HG02852 (cell line): ENCODE data around the gene MRPL57.
"Not testable (repeated sequence)": the region's sequence is repeated elsewhere in the genome, so short reads cannot be mapped to it uniquely, and the experiment has no call there.

Source experiments
- ATAC-seq: cut with Tn5 transposase; IDR thresholded peaks from one replicate; pipeline ENCODE4 v1.9.1; 2021; ENCODE audit warnings: mild to moderate bottlenecking, moderate library complexity; ENCODE audit not compliant: unreplicated experiment

Gene MRPL57

DNA sequence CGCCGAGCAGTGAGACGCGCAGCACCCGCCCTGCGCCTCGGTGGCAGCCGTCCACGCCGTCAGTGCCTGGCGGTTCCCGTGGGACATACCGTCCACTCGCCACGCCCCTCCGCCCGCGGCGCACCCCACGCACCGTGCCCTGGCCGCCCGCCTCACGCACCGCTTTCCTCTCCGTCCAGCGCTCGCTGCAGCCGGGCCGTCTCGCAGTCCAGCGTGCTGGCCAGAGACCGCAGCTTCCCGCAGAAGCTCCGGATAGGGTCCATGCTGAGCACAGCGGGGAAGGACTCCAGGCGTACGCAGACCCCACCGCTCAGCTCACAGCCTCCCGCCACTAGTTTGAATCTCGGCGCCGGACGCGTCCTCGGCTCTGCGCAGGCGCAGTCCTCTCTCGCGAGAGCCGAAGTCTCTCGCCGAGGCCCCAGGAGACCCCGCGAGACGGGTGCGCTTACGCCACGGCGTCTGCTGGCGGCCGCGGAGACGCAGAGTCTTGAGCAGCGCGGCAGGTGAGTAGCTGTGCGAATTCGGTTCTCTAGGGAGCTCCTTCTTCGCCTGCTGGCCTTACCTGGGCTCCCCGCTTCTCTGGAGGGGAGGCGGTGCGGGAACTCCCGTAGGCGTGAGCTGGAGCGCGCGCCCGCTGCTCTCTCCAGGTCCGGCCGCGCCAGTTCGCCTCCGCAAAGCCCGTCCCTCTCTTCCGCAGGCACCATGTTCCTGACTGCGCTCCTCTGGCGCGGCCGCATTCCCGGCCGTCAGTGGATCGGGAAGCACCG lies at the start of gene MRPL57, which contains the start of gene SKA3:
TSS of gene MRPL57 (plus strand) at position 444 of the 767 bp plus-strand sequence. CDS start at position 703, 259 bp downstream.
TSS of gene SKA3 (minus strand) at position 338 of the 767 bp plus-strand sequence. CDS start at position 263, 75 bp downstream.
- peak; percentile 90 for ATAC-seq

DNA sequence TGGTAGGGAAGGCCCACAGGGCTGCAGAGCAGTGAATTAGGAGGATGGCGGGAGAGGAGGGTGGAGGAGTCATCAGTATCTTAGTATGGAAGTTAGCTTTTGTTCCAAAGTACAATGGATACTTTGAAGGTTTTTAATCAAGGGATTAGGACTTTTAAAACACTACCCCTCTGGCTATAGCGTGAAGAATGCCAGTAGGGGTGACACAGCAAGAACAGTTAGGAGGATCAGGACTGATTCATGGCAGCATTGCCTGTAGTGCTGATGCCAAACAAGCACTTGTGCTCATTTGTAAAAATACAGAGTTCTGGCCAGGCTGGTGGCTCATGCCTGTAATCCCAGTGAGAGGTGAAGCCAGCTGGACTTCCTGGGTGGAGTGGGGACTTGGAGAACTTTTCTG lies 46.3 kb upstream of the MRPL57 start:
- ATAC-seq, result no peak

DNA sequence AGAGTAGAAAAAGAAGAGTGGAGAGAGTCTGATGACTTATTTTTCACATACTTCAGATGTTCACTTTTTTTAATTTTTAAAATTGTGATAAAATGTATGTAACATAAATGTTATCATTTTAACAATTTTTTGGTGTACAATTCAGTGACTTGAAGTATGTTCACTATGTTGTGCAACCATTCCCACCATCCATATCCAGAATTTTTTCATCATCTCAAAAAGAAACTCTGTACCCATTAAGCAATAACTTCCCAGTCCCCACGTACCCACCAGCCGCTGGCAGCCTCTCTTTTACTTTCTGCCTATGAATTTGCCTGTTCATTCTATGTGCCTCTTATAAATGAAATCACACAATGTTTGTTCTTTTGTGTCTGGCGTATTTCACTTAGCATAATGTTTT lies 43.4 kb upstream of the MRPL57 start:
- no peak for ATAC-seq

DNA sequence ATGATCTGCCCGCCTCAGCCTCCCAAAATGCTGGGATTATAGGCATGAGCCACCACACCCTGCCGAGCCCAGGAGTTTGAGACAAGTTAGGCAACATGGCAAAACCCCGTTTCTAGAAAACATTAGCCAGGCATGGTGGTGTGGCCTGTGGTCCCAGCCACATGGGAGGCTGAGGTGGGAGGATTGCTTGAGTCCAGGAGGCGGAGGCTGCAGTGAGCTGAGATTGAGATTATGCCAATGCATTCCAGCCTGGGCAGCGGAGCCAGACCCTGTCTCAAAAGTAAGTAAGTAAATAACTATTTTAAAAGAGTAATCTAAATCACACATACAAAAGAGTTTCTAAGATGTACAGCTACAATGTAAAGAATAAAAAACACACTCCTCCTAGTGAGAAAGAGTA lies 42.0 kb upstream of the MRPL57 start:
- ATAC-seq, result no peak

DNA sequence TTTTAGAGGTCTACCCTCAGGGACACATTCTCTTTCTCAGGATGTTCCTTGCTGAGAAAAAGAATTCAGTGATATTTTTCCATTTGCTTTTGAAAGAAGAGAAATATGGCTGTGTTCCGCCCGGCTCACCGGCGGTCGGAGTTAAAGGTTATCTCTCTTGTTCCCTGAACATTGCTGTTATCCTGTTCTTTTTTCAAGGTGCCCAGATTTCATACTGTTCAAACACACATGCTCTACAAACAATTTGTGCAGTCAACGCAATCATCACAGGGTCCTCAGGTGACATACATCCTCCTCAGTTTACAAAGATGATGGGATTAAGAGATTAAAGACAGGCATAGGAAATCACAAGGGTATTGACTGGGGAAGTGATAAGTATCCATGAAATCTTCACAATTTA lies 40.6 kb upstream of the MRPL57 start:
- ATAC-seq, result not testable (repeated sequence)

DNA sequence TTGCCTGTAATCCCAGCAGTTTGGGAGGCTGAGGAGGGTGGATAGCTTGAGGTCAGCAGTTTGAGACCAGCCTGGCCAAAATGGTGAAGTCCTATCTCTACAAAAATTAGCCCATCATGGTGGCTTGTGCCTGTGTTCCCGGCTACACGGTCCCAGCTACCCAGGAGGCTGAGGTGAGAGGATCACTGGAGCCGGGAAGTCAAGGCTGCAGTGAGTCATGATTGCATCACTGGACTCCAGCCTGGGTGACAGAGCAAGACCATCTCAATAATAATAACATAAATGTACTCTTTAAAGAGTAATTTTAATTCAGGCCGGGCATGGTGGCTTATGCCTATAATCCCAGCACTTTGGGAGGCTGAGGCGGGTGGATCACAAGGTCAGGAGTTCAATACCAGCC lies 38.8 kb upstream of the MRPL57 start:
- no peak for ATAC-seq

DNA sequence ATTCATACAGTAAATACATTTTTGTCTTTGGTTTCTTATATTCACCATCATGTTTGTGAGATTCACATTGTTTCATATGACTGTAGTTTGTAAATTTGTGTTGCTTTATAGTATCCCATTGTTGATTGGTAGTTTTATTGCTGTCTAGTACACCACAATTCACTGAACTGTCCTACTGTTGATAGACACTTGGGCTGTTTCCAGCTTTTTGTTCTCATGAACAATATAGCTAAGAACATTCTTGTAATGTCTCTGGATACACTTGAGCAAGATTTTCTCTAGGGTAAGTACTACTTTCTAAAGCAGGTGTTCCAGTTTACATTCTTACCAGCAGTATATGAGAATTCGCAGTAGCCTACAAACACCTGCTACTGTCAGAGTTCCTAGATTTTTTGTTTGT lies 37.9 kb upstream of the MRPL57 start:
- ATAC-seq, result no peak

DNA sequence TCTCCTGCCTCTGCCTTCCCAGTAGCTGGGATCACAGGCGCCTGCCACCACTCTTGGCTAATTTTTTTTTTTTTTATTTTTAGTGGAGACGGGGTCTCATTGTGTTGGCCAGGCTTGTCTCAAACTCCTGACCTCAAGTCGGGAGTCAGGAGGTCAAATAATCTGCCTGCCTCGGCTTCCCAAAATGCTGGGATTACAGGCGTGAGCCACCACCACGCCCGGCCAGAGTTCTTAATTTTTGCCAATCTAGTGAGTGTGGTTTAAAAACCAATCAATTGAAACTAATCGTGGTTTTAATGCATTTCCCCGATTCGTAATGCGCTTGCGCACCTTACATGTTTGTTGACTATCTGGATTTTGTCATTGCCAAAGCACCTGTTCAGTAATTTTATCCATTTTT lies 37.1 kb upstream of the MRPL57 start:
- no peak for ATAC-seq

DNA sequence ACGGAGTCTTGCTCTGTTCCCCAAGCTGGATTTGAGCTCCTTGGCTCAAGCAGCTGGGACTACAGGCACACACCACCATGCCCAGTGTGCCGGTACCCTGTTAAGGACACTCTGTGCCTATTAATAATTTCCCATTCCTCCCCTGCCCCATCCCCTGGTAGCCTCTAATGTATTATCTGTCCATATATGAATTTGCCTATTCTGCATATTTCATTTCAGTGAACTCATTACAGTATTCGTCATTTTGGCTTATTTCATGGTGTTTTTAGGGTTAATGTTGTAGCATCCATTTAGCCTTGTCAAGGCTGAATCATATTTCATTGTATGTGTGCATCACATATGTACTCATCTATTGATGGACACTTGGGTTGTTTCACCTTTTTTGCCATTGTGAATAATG lies 33.7 kb upstream of the MRPL57 start:
- no peak for ATAC-seq

DNA sequence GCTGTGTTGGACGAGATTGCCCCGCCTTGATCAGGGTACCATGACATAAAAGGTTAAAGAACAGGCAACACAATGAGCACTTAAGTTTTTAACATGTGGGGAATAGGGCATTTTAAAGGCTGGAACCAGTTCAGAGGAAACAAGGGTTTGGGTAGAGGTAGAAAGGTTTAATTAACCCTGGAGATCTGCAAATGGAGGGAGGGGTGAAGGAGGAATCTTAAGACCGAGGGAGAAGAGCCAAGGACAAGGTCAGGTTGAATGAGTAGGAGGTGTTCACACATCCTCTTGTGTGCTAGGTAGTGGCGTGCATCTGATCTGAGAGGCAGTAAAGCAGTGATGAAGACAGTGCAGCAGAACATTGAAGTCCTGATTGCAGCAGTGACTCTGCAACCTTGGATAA lies 28.6 kb upstream of the MRPL57 start:
- ATAC-seq, result no peak

DNA sequence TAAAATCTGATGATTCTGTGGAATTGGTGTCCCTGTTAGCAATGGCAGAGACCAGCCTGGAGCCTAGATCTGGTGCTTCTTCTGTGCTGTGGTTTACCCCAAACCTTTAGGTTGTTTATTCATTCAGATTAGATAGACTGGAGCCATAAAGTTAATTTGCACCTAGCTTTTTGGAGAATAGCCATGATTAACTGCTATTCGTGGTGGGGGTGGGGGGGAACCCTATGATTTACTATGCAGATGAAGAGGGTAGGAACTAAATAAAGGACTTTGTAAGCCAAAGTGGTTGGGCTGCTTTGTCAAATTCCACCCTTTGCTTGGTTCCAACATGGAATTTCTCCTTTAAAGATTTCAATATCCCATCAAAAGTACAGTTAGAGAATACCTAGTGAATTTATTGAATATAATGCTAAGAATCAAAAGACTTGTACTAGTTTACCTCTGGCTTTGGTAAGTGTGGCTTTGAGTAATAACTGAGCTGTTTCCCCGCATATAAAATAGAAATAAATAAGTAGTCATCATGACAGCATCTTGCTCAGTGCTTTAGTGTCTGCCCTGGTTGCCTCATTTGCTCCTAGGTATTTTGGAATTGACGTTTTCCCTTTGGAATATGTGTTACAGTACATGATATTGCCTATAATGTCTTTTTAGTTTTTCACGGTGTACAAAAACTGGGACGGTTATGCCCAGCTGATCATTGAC lies 27.8 kb upstream of the MRPL57 start:
- ATAC-seq, result no peak

DNA sequence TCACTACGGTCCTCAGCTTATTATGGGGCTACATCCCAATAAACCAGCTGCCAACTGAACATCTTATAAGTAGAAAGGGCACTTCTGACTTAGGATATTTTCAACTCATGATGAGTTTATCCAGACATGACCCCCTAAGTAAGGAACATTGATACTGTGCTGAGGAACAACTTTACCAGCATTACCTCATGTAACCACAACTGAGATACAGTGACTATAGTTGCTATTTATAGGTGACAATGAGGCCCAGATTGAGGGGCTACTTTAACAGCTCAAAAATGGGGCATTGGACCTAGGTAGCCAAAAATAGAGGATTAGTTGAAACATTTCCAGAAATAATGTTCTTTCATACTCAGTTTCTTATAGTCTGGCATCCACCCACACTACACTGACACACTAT lies 26.9 kb upstream of the MRPL57 start:
- ATAC-seq, result no peak

DNA sequence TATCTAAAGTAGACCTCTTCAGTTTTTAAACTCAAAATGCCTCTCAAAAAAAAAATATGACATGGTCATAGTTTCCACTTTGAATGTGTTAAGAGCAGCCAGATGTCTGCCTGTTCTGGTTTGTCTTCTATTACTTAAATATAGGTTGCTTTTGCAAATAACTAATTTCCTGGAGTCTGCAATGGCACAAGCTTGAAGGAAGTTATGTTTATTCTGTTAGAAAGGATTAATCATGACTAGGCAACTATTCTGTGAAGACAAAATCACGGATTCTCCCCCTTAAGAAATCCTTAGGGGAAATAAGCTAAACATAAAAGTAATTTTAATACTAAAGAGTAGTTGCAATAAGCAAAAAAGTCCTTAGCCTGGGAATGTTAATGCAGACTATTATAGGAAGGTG lies 26.4 kb upstream of the MRPL57 start:
- no peak for ATAC-seq

DNA sequence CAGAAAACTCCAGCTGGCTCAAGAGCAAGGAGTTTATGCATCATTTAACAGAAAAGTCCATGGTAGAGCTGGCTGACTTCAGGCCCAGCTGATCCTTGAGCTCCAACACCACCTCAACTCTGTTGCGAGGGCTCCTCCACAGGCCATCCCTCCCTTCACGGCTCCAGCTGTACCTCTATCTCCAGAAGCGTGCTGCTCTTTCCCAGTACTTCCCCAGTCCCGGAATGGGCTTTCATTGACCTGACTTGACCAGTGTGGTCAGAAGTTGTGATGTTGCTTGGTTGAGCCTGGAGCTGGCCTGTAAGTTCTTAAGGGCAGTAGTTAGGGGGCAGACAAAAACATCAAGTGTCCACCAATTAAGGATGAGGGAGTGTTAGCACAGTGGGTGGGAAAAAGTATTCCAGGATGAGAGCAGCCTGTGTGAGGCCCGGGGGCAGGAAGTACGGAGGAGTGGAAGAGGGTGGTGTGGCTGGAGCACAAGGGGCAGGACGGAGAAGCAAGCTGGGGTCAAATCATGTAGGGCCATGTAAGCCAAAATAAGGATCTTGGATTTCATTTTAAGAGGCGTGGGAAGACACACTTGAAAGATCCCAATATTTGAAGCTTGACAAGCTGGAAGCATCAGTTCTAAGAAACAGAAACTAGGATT lies 24.1 kb upstream of the MRPL57 start:
- ATAC-seq, result no peak

DNA sequence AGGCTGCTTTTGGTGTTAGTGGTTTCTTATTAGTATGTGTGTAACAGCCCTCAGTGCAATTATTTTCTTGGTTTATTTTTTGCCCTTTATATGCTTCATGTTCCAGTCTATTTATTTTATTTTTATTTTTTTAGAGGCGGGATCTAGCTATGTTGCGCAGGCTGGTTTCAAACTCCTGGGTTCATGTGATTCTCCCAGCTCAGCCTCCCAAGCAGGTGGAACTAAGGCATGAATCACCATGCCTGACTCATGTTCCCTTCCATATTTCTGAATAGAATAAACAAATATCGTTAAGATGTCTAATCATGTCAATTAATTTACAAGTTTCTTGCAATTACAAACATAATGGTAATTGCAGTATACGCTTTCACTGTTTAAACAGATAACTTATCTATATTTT lies 11.8 kb upstream of the MRPL57 start:
- ATAC-seq, result no peak

DNA sequence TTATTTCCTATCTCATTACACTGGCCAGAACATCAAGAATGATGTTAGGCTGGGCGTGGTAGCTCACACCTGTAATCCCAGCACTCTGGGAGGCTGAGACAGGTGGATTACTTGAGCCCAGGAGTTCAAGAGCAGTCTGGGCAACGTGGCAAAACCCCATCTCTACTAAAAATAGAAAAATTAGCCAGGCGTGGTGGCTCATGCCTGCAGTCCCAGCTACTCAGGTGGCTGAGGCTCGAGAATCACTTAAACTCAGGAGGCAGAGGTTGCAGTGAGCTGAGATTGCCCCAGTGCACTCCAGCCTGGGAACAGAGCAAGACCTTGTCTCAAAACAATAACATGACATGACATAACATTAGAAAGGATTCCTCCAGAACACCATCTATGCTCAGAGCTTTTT lies 10.9 kb upstream of the MRPL57 start:
- not testable (repeated sequence) for ATAC-seq

DNA sequence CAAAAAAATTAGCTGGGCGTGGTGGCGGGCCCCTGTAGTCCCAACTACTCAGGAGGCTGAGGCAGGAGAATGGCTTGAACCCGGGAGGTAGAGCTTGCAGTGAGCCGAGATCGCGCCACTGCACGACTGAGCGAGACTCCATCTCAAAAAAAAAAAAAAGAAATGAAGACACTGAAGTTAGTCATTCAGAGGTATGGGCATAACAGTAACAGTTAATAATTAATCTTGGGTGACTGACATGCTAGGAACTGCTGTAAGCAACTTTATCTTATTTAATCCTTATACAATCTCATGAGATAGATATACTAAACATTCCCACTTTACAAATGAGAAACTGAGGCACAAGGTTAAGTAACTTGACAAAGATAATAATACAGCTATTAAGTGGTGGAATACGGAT lies 5.0 kb upstream of the MRPL57 start:
- no peak for ATAC-seq

DNA sequence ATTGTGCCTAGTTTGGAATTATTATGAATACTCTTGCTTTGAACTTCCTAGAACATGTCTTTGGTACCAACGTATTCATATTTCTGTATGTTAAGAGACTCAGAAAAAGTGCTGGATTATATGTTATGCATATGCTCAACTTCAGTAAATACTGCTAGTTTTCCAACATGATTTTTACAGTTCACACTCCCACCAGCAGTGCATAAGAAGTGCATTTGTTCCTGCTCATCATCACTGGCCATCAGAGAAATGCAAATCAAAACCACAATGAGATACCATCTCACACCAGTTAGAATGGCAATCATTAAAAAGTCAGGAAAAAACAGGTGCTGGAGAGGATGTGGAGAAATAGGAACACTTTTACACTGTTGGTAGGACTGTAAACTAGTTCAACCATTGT lies 2.7 kb upstream of the MRPL57 start:
- not testable (repeated sequence) for ATAC-seq

DNA sequence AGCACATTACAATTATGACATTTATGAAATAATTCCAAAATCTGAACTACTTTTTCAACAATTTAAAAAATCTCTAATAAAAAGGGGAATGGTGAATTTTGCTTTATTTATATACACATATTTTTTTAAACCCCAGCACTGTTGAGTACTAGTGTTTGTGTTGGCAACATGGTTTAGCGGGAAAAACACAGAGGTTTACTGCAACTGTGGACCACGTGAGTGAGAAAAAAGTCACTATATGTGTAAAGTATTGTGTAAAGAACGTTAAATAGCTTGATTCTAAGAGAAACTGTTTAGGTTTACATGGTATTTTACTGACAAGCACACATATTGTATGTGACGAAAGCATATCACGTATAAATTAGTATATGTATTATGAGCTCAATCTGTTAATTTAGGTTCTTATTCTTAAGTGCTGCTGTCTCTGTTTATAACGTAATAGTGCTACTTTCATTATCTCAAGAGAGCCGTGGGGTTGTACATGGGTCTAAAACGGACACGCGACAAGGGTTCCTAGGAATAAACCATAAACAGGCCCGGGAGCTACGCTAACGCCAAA lies 723 bp upstream of the MRPL57 start:
- ATAC-seq, result no peak

DNA sequence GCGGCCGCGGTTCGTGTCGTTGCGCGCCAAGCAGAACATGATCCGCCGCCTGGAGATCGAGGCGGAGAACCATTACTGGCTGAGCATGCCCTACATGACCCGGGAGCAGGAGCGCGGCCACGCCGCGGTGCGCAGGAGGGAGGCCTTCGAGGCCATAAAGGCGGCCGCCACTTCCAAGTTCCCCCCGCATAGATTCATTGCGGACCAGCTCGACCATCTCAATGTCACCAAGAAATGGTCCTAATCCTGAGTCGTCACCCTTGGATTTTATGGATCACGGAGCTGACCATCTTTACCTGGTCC lies 475 bp downstream of the MRPL57 start:
- ATAC-seq, result peak; percentile 32

DNA sequence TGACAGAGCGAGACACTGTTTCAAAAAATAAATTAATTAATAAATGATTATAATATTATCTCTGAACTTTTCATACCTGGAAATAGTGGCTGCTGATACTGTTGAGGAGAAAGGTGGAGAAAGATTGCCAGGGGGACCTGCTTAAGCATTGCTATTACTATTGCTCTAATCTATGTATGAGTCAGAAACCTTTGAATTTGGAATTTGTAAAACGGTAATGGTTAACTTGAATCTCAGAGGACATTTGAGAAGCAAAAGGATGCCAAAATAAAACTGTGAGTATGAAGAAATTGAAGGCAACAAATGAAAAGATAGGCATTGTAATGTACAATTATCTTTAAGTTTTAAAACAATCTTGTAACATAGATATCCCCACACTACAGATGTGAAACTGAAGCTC lies 5.2 kb downstream of the MRPL57 start:
- no peak for ATAC-seq

DNA sequence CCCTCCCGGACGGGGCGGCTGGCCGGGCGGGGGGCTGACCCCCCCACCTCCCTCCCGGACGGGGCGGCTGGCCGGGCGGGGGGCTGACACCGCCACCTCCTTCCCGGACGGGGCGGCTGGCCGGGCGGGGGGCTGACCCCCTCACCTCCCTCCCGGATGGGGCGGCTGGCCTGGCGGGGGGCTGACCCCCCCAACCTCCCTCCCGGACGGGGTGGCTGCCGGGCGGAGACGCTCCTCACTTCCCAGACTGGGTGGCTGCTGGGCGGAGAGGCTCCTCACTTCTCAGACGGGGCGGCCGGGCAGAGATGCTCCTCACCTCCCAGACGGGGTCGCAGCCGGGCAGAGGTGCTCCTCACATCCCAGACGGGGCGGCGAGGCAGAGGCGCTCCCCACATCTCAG lies 10.0 kb downstream of the MRPL57 start:
- not testable (repeated sequence) for ATAC-seq
